K562 (cell line): Measurements from ENCODE around the gene TICAM1. TPM values are rescaled to one million over a fixed set of nuclear protein-coding genes. Genes with fewer than 3 reads are reported as not detected.
A peak's percentile ranks its signal among the peaks of the same experiment; 100 is the strongest.

ENCODE experiments used
- ARNT ChIP-seq, 2 experiments: fragments of 450-650 bp; IDR thresholded peaks; 2 replicates each; pipeline ENCODE4 v1.6.1; 2016; ENCODE audit warnings: mild to moderate bottlenecking in 1 of 2
- CEBPB ChIP-seq: fragments of 450-650 bp; IDR thresholded peaks from 2 replicates; pipeline ENCODE4 v1.6.1; 2016; ENCODE audit warnings: missing genetic modification characterization, missing compliant biosample characterization
- ESRRA ChIP-seq: fragments of 450-650 bp; IDR thresholded peaks from 2 replicates; pipeline ENCODE4 v1.6.1; 2014; ENCODE audit warnings: low read depth, mild to moderate bottlenecking, moderate library complexity, borderline replicate concordance
- ESRRB ChIP-seq: fragments of 250-450 bp; sonication (Bioruptor Pico); IDR thresholded peaks from 2 replicates; pipeline ENCODE4 v1.5.0; 2020; ENCODE audit warnings: mild to moderate bottlenecking, moderate library complexity, borderline replicate concordance
- FOXP1 ChIP-seq: sonication (generic); formaldehyde crosslinking; IDR thresholded peaks from 2 replicates; pipeline ENCODE4 v1.8.0; 2022; ENCODE audit warnings: mild to moderate bottlenecking, missing genetic modification reagents
- HNRNPK ChIP-seq: fragments of 200-400 bp; formaldehyde crosslinking; IDR thresholded peaks from one replicate; pipeline ENCODE4 v1.6.1; 2018; ENCODE audit warnings: mild to moderate bottlenecking, low read depth, low read length; ENCODE audit not compliant: poor library complexity, severe bottlenecking
- IRF1 ChIP-seq: sonication (generic); formaldehyde crosslinking; IDR thresholded peaks from 2 replicates; pipeline ENCODE4 v1.8.0; 2022; ENCODE audit warnings: missing genetic modification reagents, mild to moderate bottlenecking, borderline replicate concordance
- JUND ChIP-seq, 2 experiments: IDR thresholded peaks; 2 replicates in 1 of 2; 3 replicates in 1 of 2; pipeline ENCODE4 v1.6.1; 2011; ENCODE audit warnings: borderline replicate concordance in 2 of 2, low read depth in 2 of 2, low read length in 2 of 2, improper control_type of control experiment in 1 of 2, missing biosample characterization in 1 of 2, missing genetic modification characterization in 1 of 2, missing genetic modification reagents in 1 of 2
- KAT8 ChIP-seq: fragments of 450-650 bp; IDR thresholded peaks from 2 replicates; pipeline ENCODE4 v1.6.1; 2016; ENCODE audit warnings: low read depth, mild to moderate bottlenecking
- MCM2 ChIP-seq: fragments of 450-650 bp; IDR thresholded peaks from 2 replicates; pipeline ENCODE4 v1.6.1; 2017; ENCODE audit warnings: low read depth, mild to moderate bottlenecking
- NBN ChIP-seq: fragments of 450-650 bp; IDR thresholded peaks from 2 replicates; pipeline ENCODE4 v1.6.1; 2016; ENCODE audit warnings: low read depth, mild to moderate bottlenecking
- RFX1 ChIP-seq: fragments of 450-650 bp; IDR thresholded peaks from 2 replicates; pipeline ENCODE4 v1.6.1; 2016; ENCODE audit warnings: mild to moderate bottlenecking, moderate library complexity
- RFX5 ChIP-seq: IDR thresholded peaks from 2 replicates; pipeline ENCODE4 v1.6.1; 2011; ENCODE audit warnings: low read depth, mild to moderate bottlenecking, improper control_type of control experiment, low read length
- SLC30A9 ChIP-seq: fragments of 250-450 bp; sonication (Bioruptor Pico); IDR thresholded peaks from 2 replicates; pipeline ENCODE4 v1.8.0; 2022; ENCODE audit warnings: mild to moderate bottlenecking, moderate library complexity
- SRF ChIP-seq, 2 experiments: fragments of 250-450, 450-650 bp in 1 of 2; sonication (Bioruptor Pico) in 1 of 2; sonication (generic) in 1 of 2; formaldehyde crosslinking; IDR thresholded peaks; 2 replicates each; pipeline versions ENCODE4 v1.5.0 to v1.5.1; 2020 to 2022; ENCODE audit warnings: mild to moderate bottlenecking in 1 of 2, missing genetic modification reagents in 1 of 2
- WHSC1 ChIP-seq: IDR thresholded peaks from one replicate; pipeline ENCODE4 v1.6.1; 2012; ENCODE audit warnings: low read length, control low read depth, inconsistent platforms
- polyA plus RNA-seq, 8 experiments: library from polyadenylated mRNA; depleted of rRNA in 4 of 8; stranded (reverse) in 5 of 8; unstranded in 3 of 8; fragments of >200 nt; fragmentation: Nextera tagmentation in 2 of 8; fragmentation: Illumina TruSeq in 1 of 8; extraction: Ambion mirVana in 2 of 8; extraction: Trizol in 1 of 8; gene quantifications; 2 replicates each; pipeline versions ENCODE4 v1.2.1 to v1.2.3, GENCODE V29; 2011 to 2014; ENCODE audit warnings: inconsistent platforms in 1 of 8, missing spikeins in 1 of 8
- total RNA-seq, 7 experiments: library from RNA; depleted of rRNA in 6 of 7; stranded (reverse); fragments of >200 nt in 6 of 7; fragmentation: Illumina TruSeq in 2 of 7; extraction: Trizol in 2 of 7; gene quantifications; 2 replicates each; pipeline versions ENCODE4 v1.2.1 to v1.2.3, GENCODE V29; 2011 to 2021; ENCODE audit warnings: low replicate concordance in 1 of 7
- TF ChIP-seq, protein P1 (sequence below): fragments of 450-650 bp; IDR thresholded peaks from one replicate; pipeline ENCODE4 v1.6.1; 2018; ENCODE audit warnings: mild to moderate bottlenecking, moderate library complexity; ENCODE audit not compliant: partially characterized antibody
- TF ChIP-seq, protein P2 (sequence below): sonication (generic); formaldehyde crosslinking; IDR thresholded peaks from 2 replicates; pipeline ENCODE4 v1.8.1; 2023; ENCODE audit warnings: missing genetic modification reagents, mild to moderate bottlenecking, borderline replicate concordance
- TF ChIP-seq, protein P3 (sequence below), 2 experiments: fragments of 450-650 bp; conservative IDR thresholded peaks; 2 replicates each; pipeline ENCODE4 v1.6.1; 2017; ENCODE audit warnings: mild to moderate bottlenecking in 2 of 2, moderate library complexity in 2 of 2

Gene TICAM1
- total and polyA plus RNA-seq, 9 of the 15 experiments (the other 6 are each of a cell fraction or from before 2014, with no cell fraction given) = 0.07 to 11.6 (median 1.5) TPM

- TF ChIP-seq CEBPB (tag) = no peak
- no peak for TF ChIP-seq IRF1 (CRISPR knock-in tag)
- TF ChIP-seq ARNT (IDR thresholded peaks at IDR 0.05) = peak; percentile 47 to 93; a peak in 2 of 4 replicates
- TF ChIP-seq JUND (IDR thresholded peaks at IDR 0.05; ENCODE audit: borderline replicate concordance, low read depth, low read length) = peak; percentile 100
- peak; percentile 98 for TF ChIP-seq JUND (tag; IDR thresholded peaks at IDR 0.05; ENCODE audit: borderline replicate concordance, low read depth, low read length)
- peak; percentile 92 for TF ChIP-seq NBN
- TF ChIP-seq, protein P1, sequence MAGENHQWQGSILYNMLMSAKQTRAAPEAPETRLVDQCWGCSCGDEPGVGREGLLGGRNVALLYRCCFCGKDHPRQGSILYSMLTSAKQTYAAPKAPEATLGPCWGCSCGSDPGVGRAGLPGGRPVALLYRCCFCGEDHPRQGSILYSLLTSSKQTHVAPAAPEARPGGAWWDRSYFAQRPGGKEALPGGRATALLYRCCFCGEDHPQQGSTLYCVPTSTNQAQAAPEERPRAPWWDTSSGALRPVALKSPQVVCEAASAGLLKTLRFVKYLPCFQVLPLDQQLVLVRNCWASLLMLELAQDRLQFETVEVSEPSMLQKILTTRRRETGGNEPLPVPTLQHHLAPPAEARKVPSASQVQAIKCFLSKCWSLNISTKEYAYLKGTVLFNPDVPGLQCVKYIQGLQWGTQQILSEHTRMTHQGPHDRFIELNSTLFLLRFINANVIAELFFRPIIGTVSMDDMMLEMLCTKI = no peak
- TF ChIP-seq ESRRA = peak; percentile 100
- no peak for TF ChIP-seq SRF (CRISPR knock-in tag; IDR thresholded peaks at IDR 0.05)
- no peak for TF ChIP-seq MCM2
- TF ChIP-seq, protein P2, sequence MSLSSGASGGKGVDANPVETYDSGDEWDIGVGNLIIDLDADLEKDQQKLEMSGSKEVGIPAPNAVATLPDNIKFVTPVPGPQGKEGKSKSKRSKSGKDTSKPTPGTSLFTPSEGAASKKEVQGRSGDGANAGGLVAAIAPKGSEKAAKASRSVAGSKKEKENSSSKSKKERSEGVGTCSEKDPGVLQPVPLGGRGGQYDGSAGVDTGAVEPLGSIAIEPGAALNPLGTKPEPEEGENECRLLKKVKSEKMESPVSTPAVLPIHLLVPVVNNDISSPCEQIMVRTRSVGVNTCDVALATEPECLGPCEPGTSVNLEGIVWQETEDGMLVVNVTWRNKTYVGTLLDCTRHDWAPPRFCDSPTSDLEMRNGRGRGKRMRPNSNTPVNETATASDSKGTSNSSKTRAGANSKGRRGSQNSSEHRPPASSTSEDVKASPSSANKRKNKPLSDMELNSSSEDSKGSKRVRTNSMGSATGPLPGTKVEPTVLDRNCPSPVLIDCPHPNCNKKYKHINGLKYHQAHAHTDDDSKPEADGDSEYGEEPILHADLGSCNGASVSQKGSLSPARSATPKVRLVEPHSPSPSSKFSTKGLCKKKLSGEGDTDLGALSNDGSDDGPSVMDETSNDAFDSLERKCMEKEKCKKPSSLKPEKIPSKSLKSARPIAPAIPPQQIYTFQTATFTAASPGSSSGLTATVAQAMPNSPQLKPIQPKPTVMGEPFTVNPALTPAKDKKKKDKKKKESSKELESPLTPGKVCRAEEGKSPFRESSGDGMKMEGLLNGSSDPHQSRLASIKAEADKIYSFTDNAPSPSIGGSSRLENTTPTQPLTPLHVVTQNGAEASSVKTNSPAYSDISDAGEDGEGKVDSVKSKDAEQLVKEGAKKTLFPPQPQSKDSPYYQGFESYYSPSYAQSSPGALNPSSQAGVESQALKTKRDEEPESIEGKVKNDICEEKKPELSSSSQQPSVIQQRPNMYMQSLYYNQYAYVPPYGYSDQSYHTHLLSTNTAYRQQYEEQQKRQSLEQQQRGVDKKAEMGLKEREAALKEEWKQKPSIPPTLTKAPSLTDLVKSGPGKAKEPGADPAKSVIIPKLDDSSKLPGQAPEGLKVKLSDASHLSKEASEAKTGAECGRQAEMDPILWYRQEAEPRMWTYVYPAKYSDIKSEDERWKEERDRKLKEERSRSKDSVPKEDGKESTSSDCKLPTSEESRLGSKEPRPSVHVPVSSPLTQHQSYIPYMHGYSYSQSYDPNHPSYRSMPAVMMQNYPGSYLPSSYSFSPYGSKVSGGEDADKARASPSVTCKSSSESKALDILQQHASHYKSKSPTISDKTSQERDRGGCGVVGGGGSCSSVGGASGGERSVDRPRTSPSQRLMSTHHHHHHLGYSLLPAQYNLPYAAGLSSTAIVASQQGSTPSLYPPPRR (CRISPR knock-in tag) = 0 out of 2 replicates have a peak, but pooled peaks have one; percentile 32
- TF ChIP-seq ESRRB (CRISPR knock-in tag) = no peak
- no peak for TF ChIP-seq FOXP1 (CRISPR knock-in tag)
- TF ChIP-seq WHSC1 = no peak
- TF ChIP-seq KAT8 = no peak
- TF ChIP-seq RFX1 = no peak
- TF ChIP-seq, protein P3, sequence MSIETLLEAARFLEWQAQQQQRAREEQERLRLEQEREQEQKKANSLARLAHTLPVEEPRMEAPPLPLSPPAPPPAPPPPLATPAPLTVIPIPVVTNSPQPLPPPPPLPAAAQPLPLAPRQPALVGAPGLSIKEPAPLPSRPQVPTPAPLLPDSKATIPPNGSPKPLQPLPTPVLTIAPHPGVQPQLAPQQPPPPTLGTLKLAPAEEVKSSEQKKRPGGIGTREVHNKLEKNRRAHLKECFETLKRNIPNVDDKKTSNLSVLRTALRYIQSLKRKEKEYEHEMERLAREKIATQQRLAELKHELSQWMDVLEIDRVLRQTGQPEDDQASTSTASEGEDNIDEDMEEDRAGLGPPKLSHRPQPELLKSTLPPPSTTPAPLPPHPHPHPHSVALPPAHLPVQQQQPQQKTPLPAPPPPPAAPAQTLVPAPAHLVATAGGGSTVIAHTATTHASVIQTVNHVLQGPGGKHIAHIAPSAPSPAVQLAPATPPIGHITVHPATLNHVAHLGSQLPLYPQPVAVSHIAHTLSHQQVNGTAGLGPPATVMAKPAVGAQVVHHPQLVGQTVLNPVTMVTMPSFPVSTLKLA (conservative IDR thresholded peaks at IDR 0.05) = peak in 1 of 2 experiments; percentile 65; a peak in 2 of 4 replicates
- TF ChIP-seq SLC30A9 (CRISPR knock-in tag) = no peak
- TF ChIP-seq RFX5 = no peak
- no peak for TF ChIP-seq HNRNPK
Observed at GRCh38 chr19:4870025-4870700, 38.7 kb upstream of the TICAM1 start (continued).
